CD4-positive, alpha-beta T cell treated with Interleukin-6 at 100 ng/mL for 8 hours (primary cell): ENCODE results near the gene ELMO1.

Experiments used
- DNase-seq: peaks from one replicate; pipeline ENCODE4 v3.0.0-alpha.2; 2020; ENCODE audit warnings: mixed read lengths, low spot score

ELMO1 gene

GRCh38 chr7:37052705-37053104, 396.0 kb downstream of the ELMO1 start:
- no peak for DNase-seq

- no peak for DNase-seq
Observed at GRCh38 chr7:37050801-37051200, 397.9 kb downstream of the ELMO1 start.

GRCh38 chr7:37048674-37049073, 400.0 kb downstream of the ELMO1 start:
- no peak for DNase-seq

GRCh38 chr7:37047260-37047659, 401.4 kb downstream of the ELMO1 start:
- DNase-seq, result no peak

GRCh38 chr7:37046531-37047079, 402.1 kb downstream of the ELMO1 start:
- DNase-seq, result no peak

- no peak for DNase-seq
Observed at GRCh38 chr7:37045681-37046179, 402.9 kb downstream of the ELMO1 start.

- DNase-seq, result no peak
Observed at GRCh38 chr7:37041461-37041860, 407.2 kb downstream of the ELMO1 start.

GRCh38 chr7:37040330-37040729, 408.3 kb downstream of the ELMO1 start:
- no peak for DNase-seq

- no peak for DNase-seq
Observed at GRCh38 chr7:37039131-37039749, 409.4 kb downstream of the ELMO1 start.

- no peak for DNase-seq
Observed at GRCh38 chr7:37038706-37039105, 410.0 kb downstream of the ELMO1 start.

- DNase-seq, result no peak
Observed at GRCh38 chr7:37037286-37037685, 411.4 kb downstream of the ELMO1 start.

GRCh38 chr7:37035631-37036030, 413.0 kb downstream of the ELMO1 start:
- DNase-seq, result no peak

GRCh38 chr7:37033141-37033540, 415.5 kb downstream of the ELMO1 start:
- DNase-seq, result no peak

GRCh38 chr7:37032258-37032601, 416.4 kb downstream of the ELMO1 start:
- DNase-seq, result no peak

GRCh38 chr7:37031571-37032257, 416.9 kb downstream of the ELMO1 start:
- DNase-seq, result peak; percentile 7

GRCh38 chr7:37028909-37029440, 419.7 kb downstream of the ELMO1 start:
- no peak for DNase-seq

- DNase-seq, result no peak
Observed at GRCh38 chr7:37027557-37028341, 420.9 kb downstream of the ELMO1 start.

- no peak for DNase-seq
Observed at GRCh38 chr7:37027104-37027503, 421.6 kb downstream of the ELMO1 start.

- DNase-seq, result no peak
Observed at GRCh38 chr7:37018954-37019353, 429.7 kb downstream of the ELMO1 start.

- DNase-seq, result no peak
Observed at GRCh38 chr7:37016064-37016878, 432.4 kb downstream of the ELMO1 start.

GRCh38 chr7:37015353-37016034, 433.2 kb downstream of the ELMO1 start:
- DNase-seq, result no peak
